HepG2 (cell line): Measurements from ENCODE around the gene PASK. TPM values are rescaled to one million over a fixed set of nuclear protein-coding genes. Genes with fewer than 3 reads are reported as not detected.

Experiments
- ATAC-seq: fragments of 200-7000 bp; cut with Tn5 transposase; 3 replicates; pipeline ENCODE4 v1.9.1; 2020; ENCODE audit warnings: mild to moderate bottlenecking, moderate library complexity
- BruUV-seq: library from RNA; stranded (reverse); fragments of 400-500 nt; replicated peaks from 2 replicates; lab custom pipeline; 2021; lab: Mats Ljungman, UMichigan
- CTCF ChIA-PET: fragments of 300-600 bp; formaldehyde crosslinking; extraction: SDS; loops from one replicate; lab custom pipeline; 2021; ENCODE audit warnings: low total read pairs, inconsistent platforms, low intra/inter-chr PET ratio; lab: Yijun Ruan, JAX
- POLR2A ChIA-PET: fragments of 350-600 bp; sonication (Branson Sonifier 250); formaldehyde crosslinking; loops from one replicate; lab custom pipeline; 2020; ENCODE audit warnings: antibody characterized with exemption, inconsistent platforms; lab: Yijun Ruan, JAX
- DNase-seq: peaks from one replicate; pipeline ENCODE4 v3.0.0-alpha.2; 2015; ENCODE audit warnings: low spot score
- FAIRE-seq: peaks from 3 replicates; lab custom pipeline; 2011; peaks lifted over from hg19 to GRCh38; lab: Jason Lieb, UNC
- H2AFZ ChIP-seq: one replicate; pipeline ENCODE4 v1.6.1; 2011; ENCODE audit warnings: low read length, inconsistent platforms
- H3K27ac ChIP-seq: fragments of 300-600 bp; 3 replicates; pipeline ENCODE4 v1.8.0; 2011; ENCODE audit warnings: mixed run types, mild to moderate bottlenecking, mixed read lengths, low read length, inconsistent platforms; ENCODE audit not compliant: insufficient read depth; ENCODE audit errors: extremely low read length
- H3K27me3 ChIP-seq, 2 experiments: fragments of 200-600 bp in 1 of 2; 2 replicates in 1 of 2; 3 replicates in 1 of 2; pipeline versions ENCODE4 v1.6.0 to v1.8.0; 2011; ENCODE audit warnings: low read length in 2 of 2, mild to moderate bottlenecking in 2 of 2, moderate library complexity in 2 of 2, inconsistent platforms in 1 of 2; ENCODE audit not compliant: insufficient read depth in 2 of 2, control insufficient read depth in 1 of 2
- H3K36me3 ChIP-seq, 2 experiments: fragments of 200-600 bp in 1 of 2; replicated peaks in 1 of 2; 2 replicates in 1 of 2; 3 replicates in 1 of 2; pipeline versions ENCODE4 v1.5.1 to v1.8.0; 2011; ENCODE audit warnings: low read length in 2 of 2, inconsistent platforms in 1 of 2; ENCODE audit not compliant: insufficient read depth in 2 of 2, control insufficient read depth in 1 of 2
- H3K4me1 ChIP-seq: 2 replicates; pipeline ENCODE4 v1.5.1; 2012; ENCODE audit warnings: low read length, inconsistent platforms; ENCODE audit not compliant: insufficient read depth
- H3K4me2 ChIP-seq: 2 replicates; pipeline ENCODE4 v1.6.0; 2011; ENCODE audit warnings: low read depth, low read length, inconsistent platforms
- H3K4me3 ChIP-seq, 3 experiments: fragments of 200-600 bp in 1 of 3; sonication (generic), shearing (Covaris generic) in 1 of 3; replicated peaks in 1 of 3; 2 replicates each; pipeline ENCODE4 v1.5.1; 2011 to 2016; ENCODE audit warnings: low read length in 3 of 3, inconsistent platforms in 2 of 3, low read depth in 2 of 3, mild to moderate bottlenecking in 2 of 3, control low read depth in 1 of 3, mixed read lengths in 1 of 3; ENCODE audit not compliant: insufficient read depth in 1 of 3
- H3K79me2 ChIP-seq: one replicate; pipeline ENCODE4 v1.6.1; 2011; ENCODE audit warnings: low read length, inconsistent platforms; ENCODE audit not compliant: insufficient read depth
- H3K9ac ChIP-seq: 2 replicates; pipeline ENCODE4 v1.6.0; 2011; ENCODE audit warnings: mild to moderate bottlenecking, low read depth, low read length, inconsistent platforms; ENCODE audit not compliant: insufficient read depth
- H3K9me3 ChIP-seq: 2 replicates; pipeline ENCODE4 v1.5.1; 2012; ENCODE audit warnings: mild to moderate bottlenecking, low read length
- H4K20me1 ChIP-seq: 2 replicates; pipeline ENCODE4 v1.6.0; 2011; ENCODE audit warnings: inconsistent platforms, mild to moderate bottlenecking, low read length, moderate library complexity; ENCODE audit not compliant: insufficient read depth
- BRF2 ChIP-seq: sonication (generic); formaldehyde crosslinking; IDR thresholded peaks from 2 replicates; pipeline ENCODE4 v1.8.1; 2022; ENCODE audit warnings: mild to moderate bottlenecking, missing genetic modification reagents
- GFI1 ChIP-seq: sonication (generic); formaldehyde crosslinking; IDR thresholded peaks from 2 replicates; pipeline ENCODE4 v1.5.0; 2020; ENCODE audit warnings: missing genetic modification reagents, mild to moderate bottlenecking, borderline replicate concordance
- KLF16 ChIP-seq, 2 experiments: sonication (generic) in 1 of 2; formaldehyde crosslinking in 1 of 2; IDR thresholded peaks; 2 replicates each; pipeline versions ENCODE4 v1.6.1 to v1.8.0; 2016 to 2023; ENCODE audit warnings: missing genetic modification reagents in 2 of 2, missing compliant biosample characterization in 1 of 2
- MNT ChIP-seq: fragments of 450-650 bp; IDR thresholded peaks from 2 replicates; pipeline ENCODE4 v1.6.1; 2016
- RORA ChIP-seq: sonication (generic); formaldehyde crosslinking; IDR thresholded peaks from 2 replicates; pipeline ENCODE4 v1.5.0; 2020; ENCODE audit warnings: mild to moderate bottlenecking, missing genetic modification reagents, moderate library complexity
- SOX6 ChIP-seq, 2 experiments: fragments of 450-650 bp in 1 of 2; sonication (generic) in 1 of 2; formaldehyde crosslinking in 1 of 2; IDR thresholded peaks; 2 replicates each; pipeline versions ENCODE4 v1.4.0 to v1.6.1; 2017 to 2020; ENCODE audit warnings: antibody characterized with exemption in 1 of 2, mild to moderate bottlenecking in 1 of 2, missing genetic modification reagents in 1 of 2
- STAT5B ChIP-seq: sonication (generic); formaldehyde crosslinking; IDR thresholded peaks from 2 replicates; pipeline ENCODE4 v1.4.0; 2020; ENCODE audit warnings: missing genetic modification reagents
- ZIK1 ChIP-seq: sonication (generic); formaldehyde crosslinking; IDR thresholded peaks from 2 replicates; pipeline ENCODE4 v1.5.0; 2020; ENCODE audit warnings: mild to moderate bottlenecking, low read depth, missing genetic modification reagents, borderline replicate concordance
- ZNF367 ChIP-seq: sonication (generic); formaldehyde crosslinking; IDR thresholded peaks from 2 replicates; pipeline ENCODE4 v1.4.0; 2020; ENCODE audit warnings: missing genetic modification reagents, borderline replicate concordance
- ZNF564 ChIP-seq: sonication (generic); formaldehyde crosslinking; IDR thresholded peaks from 2 replicates; pipeline ENCODE4 v1.8.1; 2023; ENCODE audit warnings: mild to moderate bottlenecking, missing genetic modification reagents
- ZSCAN12 ChIP-seq: sonication (generic); formaldehyde crosslinking; IDR thresholded peaks from 2 replicates; pipeline ENCODE4 v1.9.0; 2021; ENCODE audit warnings: mild to moderate bottlenecking, missing genetic modification reagents
- WGBS: methylation state at CpG from one replicate; pipeline ENCODE4 v1.1.6; 2017; ENCODE audit warnings: low lambda C conversion rate; 5-methylcytosine and 5-hydroxymethylcytosine counted together
- in situ Hi-C: cut with HindIII; loops from 2 replicates; pipeline ENCODE4 v1.10.0; 2017; ENCODE audit warnings: low pct_unique_long_range_greater_than_20kb; ENCODE audit not compliant: extremely low pct_ligation_motif_present
- intact Hi-C: fragments of 100-400 bp; cut with micrococcal nuclease; formaldehyde crosslinking; loops from one replicate; pipeline ENCODE4 v1.10.0; 2022; ENCODE audit not compliant: unreplicated experiment
- polyA plus RNA-seq, 8 experiments: library from polyadenylated mRNA; depleted of rRNA in 3 of 8; stranded (reverse) in 7 of 8; unstranded in 1 of 8; fragments of >200 nt; fragmentation: Illumina TruSeq in 4 of 8; extraction: Trizol in 4 of 8; gene quantifications; 2 replicates each; pipeline versions ENCODE4 v1.2.1 to v1.2.3, GENCODE V29; 2011 to 2016; ENCODE audit warnings: low read depth in 4 of 8, missing spikeins in 1 of 8, mixed read lengths in 1 of 8; ENCODE audit not compliant: insufficient read depth in 1 of 8
- total RNA-seq, 5 experiments: library from RNA; depleted of rRNA; stranded (reverse); fragments of >200 nt; fragmentation: Illumina TruSeq; extraction: Trizol; gene quantifications; 2 replicates each; pipeline ENCODE4 v1.2.3, GENCODE V29; 2016; ENCODE audit warnings: low read depth in 1 of 5
- TF ChIP-seq, protein P1 (sequence below): sonication (generic); formaldehyde crosslinking; conservative IDR thresholded peaks from 2 replicates; pipeline ENCODE4 v1.4.0; 2020; ENCODE audit warnings: mild to moderate bottlenecking, missing genetic modification reagents, moderate library complexity
- TF ChIP-seq, protein P2 (sequence below): sonication (generic); formaldehyde crosslinking; IDR thresholded peaks from 2 replicates; pipeline ENCODE4 v1.8.0; 2022; ENCODE audit warnings: low read depth, missing genetic modification reagents

The PASK gene
- total and polyA plus RNA-seq, 2 of the 13 experiments (the other 11 are each of a cell fraction or from before 2014, with no cell fraction given): 6.9 to 17.0 TPM

GRCh38 chr2:241150660-241151530, 1.6 kb upstream of the PASK start:
- intact Hi-C loops: loop anchor here (1.0 kb wide), 2 partner anchors 67 to 73 kb away; no protein-coding TSS in a partner anchor
- peak overlapping the region; percentile 81 for H3K9ac ChIP-seq
- 12% methylated on average over 28 of the region's 37 CpGs for WGBS
- H3K4me1 ChIP-seq: peaks cover 25% of the 10 kb centered on the region
- no peak overlapping the region for H2AFZ ChIP-seq
- BruUV-seq: no TSS peak
- CTCF ChIA-PET: interaction anchor here (1.9 kb wide), 1 partner anchor 73 kb away, joined by 9 read pairs; no protein-coding TSS in a partner anchor
- in situ Hi-C loops: no loop called here
- no peaks in the 10 kb centered on the region for H3K9me3 ChIP-seq
- H4K20me1 ChIP-seq: no peaks in the 10 kb centered on the region
- no peak for DNase-seq
- peak overlapping the region; percentile 83 to 96 (median 91) for H3K4me3 ChIP-seq
- peaks cover 22% of the 10 kb centered on the region for H3K79me2 ChIP-seq
- peak overlapping the region; percentile 87 for H3K4me2 ChIP-seq
- peaks cover 3 to 14% of the 10 kb centered on the region in 2 experiments; a peak in 3 of 5 replicates for H3K36me3 ChIP-seq
- POLR2A ChIA-PET: interaction anchor here (0.7 to 2.7 kb wide), 9 partner anchors 15 to 460 kb away, joined by 3 to 21 read pairs (median 3); partner anchors contain the start of gene MTERF4
- H3K27me3 ChIP-seq: no peaks in the 10 kb centered on the region; a peak in 1 of 5 replicates
- H3K27ac ChIP-seq: peak overlapping the region; percentile 18
- ATAC-seq: no peak
- FAIRE-seq: peak; percentile 53
- TF ChIP-seq KLF16 (CRISPR knock-in tag; IDR thresholded peaks at IDR 0.05): 0 out of 4 replicates have a peak, but pooled peaks of 1 of the 2 experiments have one; percentile 67
- TF ChIP-seq ZNF564 (CRISPR knock-in tag): no peak
- TF ChIP-seq MNT: peak; percentile 68
- TF ChIP-seq, protein P1, sequence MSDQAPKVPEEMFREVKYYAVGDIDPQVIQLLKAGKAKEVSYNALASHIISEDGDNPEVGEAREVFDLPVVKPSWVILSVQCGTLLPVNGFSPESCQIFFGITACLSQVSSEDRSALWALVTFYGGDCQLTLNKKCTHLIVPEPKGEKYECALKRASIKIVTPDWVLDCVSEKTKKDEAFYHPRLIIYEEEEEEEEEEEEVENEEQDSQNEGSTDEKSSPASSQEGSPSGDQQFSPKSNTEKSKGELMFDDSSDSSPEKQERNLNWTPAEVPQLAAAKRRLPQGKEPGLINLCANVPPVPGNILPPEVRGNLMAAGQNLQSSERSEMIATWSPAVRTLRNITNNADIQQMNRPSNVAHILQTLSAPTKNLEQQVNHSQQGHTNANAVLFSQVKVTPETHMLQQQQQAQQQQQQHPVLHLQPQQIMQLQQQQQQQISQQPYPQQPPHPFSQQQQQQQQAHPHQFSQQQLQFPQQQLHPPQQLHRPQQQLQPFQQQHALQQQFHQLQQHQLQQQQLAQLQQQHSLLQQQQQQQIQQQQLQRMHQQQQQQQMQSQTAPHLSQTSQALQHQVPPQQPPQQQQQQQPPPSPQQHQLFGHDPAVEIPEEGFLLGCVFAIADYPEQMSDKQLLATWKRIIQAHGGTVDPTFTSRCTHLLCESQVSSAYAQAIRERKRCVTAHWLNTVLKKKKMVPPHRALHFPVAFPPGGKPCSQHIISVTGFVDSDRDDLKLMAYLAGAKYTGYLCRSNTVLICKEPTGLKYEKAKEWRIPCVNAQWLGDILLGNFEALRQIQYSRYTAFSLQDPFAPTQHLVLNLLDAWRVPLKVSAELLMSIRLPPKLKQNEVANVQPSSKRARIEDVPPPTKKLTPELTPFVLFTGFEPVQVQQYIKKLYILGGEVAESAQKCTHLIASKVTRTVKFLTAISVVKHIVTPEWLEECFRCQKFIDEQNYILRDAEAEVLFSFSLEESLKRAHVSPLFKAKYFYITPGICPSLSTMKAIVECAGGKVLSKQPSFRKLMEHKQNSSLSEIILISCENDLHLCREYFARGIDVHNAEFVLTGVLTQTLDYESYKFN (CRISPR knock-in tag): 0 out of 2 replicates have a peak, but pooled peaks have one; percentile 21
- no peak for TF ChIP-seq SOX6 (IDR thresholded peaks at IDR 0.05)
- TF ChIP-seq SOX6 (CRISPR knock-in tag; IDR thresholded peaks at IDR 0.05): peak; percentile 8; the same call in 1 of the 2 replicates
- TF ChIP-seq GFI1 (CRISPR knock-in tag): 0 out of 2 replicates have a peak, but pooled peaks have one; percentile 1
- TF ChIP-seq ZSCAN12 (CRISPR knock-in tag): 0 out of 2 replicates have a peak, but pooled peaks have one; percentile 3
- no peak for TF ChIP-seq RORA (CRISPR knock-in tag)
- TF ChIP-seq ZNF367 (CRISPR knock-in tag): no peak
- TF ChIP-seq STAT5B (CRISPR knock-in tag): no peak
- TF ChIP-seq BRF2 (CRISPR knock-in tag): 0 out of 2 replicates have a peak, but pooled peaks have one; percentile 16
- TF ChIP-seq, protein P2, sequence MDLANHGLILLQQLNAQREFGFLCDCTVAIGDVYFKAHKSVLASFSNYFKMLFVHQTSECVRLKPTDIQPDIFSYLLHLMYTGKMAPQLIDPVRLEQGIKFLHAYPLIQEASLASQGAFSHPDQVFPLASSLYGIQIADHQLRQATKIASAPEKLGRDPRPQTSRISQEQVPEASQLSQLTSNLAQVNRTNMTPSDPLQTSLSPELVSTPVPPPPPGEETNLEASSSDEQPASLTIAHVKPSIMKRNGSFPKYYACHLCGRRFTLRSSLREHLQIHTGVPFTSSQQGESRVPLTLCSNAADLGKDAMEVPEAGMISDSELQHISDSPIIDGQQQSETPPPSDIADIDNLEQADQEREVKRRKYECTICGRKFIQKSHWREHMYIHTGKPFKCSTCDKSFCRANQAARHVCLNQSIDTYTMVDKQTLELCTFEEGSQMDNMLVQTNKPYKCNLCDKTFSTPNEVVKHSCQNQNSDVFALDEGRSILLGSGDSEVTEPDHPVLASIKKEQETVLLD: 0 out of 2 replicates have a peak, but pooled peaks have one; percentile 39
- 0 out of 2 replicates have a peak, but pooled peaks have one; percentile 15 for TF ChIP-seq ZIK1
